ENCODE measurements around the gene ACYP2.

ACYP2 gene

DNA sequence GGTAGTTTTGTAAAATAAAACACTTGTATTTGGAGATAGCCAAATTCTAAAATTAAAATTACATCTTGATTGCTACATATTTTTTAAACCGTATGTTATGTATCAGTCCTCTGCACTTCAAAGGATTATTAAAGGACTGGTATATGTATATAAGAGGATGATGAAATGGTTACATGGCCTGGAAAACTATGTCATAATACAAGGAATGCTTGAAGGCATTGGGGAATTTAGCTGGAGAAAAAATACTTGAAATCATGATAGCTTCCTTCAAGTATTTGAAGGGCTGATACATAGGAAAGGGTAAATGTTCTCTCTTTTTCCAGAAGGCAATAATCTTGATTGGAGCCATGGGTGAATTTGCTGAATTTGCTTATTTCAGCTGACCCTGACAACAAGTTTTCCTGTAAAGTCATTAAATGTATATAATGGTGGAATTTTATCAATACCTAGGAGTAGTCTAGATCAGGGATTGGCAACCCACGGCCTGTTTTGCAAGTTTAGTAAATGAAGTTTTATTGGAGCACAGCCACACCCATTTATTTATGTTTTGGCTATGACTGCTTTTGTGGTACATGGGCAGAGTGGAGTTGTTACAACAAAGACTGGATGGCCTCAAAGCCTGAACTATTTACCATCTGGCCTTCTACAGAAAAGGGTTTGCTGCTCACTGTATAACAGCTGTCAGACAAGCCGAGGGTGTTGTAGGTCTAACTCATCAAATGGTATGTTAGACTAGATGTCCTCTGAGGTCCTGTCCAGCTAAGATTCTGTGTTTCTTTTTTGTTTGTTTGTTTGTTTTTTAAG, 34.4 kb downstream of the ACYP2 start:
- no peak for DNase-seq (ENCODE audit: low read depth in 3 of 3, low spot score in 1 of 3)

DNA sequence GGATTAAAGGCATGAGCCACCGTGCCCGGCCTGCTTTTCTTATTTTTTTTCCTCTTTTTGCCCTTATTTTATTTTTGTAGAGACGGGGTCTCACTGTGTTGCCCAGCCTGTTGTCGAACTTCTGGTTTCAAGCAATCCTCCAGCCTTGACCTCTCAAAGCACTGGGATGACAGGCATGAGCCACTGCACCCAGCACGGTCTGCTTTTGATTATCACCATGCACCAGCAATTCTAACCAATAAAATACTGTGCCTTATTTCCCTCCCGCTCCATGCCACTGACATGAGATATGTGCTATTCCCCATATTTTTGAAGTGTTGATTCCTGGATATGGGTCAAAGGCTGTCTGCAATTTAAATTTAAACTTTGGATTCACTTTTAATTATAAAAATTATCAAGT, 42.9 kb downstream of the ACYP2 start:
- no peak for DNase-seq (ENCODE audit: low read depth in 3 of 3, low spot score in 1 of 3)

DNA sequence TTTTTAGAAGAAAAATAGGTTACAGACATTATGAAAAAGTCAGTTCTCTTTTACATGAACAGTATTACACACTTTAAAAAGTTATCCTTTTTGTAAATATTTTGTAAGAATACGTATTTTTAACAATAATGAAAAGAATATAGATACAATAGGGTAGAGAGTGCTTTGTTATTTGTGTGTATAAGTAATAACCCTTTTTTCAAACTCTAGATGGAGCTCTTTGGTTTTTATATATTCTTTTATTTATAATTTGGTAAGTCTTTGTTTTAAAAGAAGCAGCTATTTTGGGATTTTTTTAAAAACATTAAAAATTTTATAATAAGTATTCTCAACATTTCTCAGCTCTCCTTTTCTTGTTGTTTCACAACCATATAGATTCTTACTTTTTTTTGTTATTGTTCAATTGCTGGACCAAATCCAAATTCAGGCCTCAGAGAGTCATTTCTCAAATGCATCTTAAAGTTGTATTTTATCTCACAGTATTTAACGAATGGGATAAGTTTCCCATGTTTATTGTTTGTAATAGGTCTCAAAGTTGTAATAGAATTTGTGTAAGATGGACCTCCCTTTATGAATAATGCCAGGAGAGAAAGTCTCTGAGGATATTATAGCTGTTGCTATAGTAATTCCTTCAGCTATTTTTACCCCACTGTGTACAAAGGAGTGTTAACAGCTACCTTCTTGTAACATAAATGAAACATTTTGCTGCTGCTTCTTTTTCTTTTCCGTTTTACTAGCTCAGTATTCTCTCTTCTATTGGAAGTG, 46.4 kb downstream of the ACYP2 start:
- DNase-seq (ENCODE audit: low read depth in 3 of 3, low spot score in 1 of 3) = no peak

DNA sequence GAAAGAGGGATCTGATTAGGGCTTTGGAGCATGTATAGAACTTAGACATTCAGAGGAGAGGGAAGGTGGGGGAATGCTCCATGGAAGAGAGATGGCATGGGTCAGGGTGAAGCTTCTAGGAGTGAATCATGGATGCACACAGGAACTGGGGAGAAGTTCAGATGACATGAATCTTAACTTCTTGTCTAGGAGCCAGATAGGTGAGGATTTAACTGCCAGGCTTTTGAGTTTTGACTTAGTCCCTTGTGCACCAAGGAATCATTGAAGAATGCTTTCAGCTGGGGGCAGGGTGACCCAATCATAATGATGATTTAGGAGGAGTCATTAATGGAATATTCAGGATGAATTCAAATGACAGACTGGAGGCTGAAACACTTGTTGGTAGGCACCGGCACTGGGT, 48.7 kb downstream of the ACYP2 start:
- DNase-seq (ENCODE audit: low read depth in 3 of 3, low spot score in 1 of 3) = no peak

DNA sequence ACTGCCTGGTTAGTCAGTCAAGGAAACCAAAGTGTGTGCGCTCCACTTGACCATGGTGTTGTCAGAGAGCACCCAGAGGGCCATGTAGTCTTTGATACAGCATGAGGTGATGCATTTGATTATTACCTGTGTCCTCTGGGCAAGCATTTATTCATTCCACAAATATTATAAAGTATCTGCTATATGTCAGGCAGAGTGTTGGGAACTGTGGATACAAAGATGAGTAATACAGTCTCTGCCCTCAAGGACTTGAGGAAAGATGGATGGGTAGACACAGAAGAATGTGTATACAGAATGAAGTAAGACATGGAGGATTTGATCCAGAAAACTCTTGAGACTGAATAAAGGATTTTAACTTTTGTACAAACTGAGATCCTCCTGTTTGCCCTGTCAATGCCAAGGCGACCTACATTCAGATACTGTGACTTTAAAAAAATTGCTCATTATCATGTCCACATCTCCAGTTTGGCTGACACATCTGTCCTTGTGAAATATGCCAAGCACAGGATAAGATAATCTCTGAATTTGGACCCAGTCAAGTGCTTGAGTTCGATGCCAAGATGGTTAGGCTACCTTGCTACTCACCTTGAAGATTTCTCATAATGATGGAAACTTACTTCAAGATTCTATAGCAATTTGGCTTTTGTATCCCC, 50.8 kb downstream of the ACYP2 start:
- no peak for DNase-seq (ENCODE audit: low read depth in 3 of 3, low spot score in 1 of 3)

DNA sequence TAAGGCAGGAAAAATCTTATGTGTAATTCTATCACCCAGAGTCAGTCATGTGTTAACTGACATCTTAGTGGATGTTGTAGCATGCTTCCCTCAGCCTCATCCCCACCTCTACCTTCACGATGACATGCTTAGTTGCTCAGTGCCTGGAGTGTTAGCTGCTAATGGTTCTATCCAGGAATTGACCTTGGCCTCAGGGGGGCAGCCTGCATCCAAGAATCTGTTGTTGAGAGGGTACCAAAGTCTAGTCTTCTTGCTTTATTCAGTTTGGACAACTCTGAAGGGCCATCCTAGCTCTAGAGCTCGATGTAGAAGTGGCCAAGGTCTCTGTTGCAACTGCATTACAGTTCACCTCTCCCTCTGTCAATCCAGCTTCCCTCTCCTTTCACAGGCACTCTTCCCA, 61.2 kb downstream of the ACYP2 start:
- no peak for DNase-seq (ENCODE audit: low read depth in 3 of 3, low spot score in 1 of 3)

DNA sequence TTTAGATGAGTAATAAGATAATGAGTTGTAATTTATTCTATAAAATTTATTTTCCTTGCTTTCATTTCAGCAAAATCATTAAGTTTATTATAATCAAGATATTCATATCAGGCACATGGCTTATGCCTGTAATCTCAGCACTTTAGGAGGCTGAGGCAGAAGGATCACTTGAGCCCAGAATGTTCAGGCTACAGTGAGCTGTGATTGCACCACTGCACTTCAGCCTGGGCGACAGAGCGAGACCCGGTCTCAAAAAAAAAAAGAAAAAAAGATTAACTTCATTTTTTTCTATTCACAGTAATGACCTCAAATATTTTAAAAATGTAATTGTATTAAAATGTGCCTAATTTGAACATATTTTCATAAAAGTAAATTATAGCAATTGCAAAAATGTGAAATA, 67.9 kb downstream of the ACYP2 start:
- no peak for DNase-seq (ENCODE audit: low read depth in 3 of 3, low spot score in 1 of 3)

DNA sequence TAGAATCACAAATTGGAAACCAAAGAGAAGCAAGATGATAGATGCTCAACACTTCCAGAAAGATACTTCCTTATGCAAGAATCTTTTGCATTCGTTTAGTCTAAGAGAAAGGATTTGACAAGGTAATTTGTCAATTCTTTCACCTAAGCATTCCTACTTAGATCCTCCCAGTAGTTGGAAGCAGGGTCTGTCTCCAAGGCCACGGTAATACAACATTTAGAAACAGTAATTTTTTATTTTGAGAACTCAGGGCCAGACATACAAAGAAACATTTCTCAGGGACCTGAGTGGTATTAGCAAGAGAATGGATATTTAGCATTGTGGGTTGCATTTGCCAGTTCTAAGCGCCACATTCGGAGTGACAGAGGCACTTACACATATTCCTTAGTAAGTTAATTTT, 68.6 kb downstream of the ACYP2 start:
- DNase-seq (ENCODE audit: low read depth in 3 of 3, low spot score in 1 of 3) = no peak

DNA sequence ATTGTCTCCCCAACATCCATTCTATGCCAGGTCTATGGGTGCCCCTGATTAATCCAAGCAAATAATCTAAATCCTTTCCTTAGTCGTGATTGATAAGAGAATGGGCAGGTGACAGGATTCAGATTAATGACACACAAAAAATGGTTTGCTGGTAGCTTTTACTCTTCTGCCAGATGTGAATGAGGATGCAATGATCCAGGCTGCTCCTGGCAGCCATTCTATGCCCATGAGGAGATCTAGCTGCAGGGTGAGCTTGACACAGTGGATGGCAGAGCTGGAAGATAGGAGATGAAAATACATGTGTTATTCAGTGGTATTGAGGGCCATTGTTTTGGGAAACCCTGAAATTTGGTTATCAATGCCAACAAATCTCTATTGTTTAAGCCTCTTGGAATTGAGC, 69.7 kb downstream of the ACYP2 start:
- DNase-seq (ENCODE audit: low read depth in 3 of 3, low spot score in 1 of 3) = no peak

DNA sequence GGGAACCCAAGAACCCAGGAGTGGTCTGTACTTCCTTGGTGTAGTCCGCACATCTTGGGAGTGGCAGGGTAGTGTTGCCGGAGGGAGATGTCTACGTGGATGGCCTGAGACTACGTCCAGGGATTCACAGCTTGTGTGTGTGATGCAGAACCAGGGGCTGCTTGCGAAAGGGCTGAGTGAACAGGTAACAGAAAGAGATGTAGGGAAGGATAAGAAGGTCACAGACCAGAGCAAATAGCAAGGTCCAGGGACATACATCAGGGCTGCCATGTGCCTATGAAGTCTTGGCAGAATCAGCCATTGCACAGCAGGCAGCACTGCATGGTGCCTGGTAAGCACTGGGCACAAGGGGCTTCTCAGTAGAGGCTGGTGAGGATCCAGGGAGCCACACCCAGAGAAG, 71.9 kb downstream of the ACYP2 start:
- DNase-seq (ENCODE audit: low read depth in 3 of 3, low spot score in 1 of 3) = no peak

DNA sequence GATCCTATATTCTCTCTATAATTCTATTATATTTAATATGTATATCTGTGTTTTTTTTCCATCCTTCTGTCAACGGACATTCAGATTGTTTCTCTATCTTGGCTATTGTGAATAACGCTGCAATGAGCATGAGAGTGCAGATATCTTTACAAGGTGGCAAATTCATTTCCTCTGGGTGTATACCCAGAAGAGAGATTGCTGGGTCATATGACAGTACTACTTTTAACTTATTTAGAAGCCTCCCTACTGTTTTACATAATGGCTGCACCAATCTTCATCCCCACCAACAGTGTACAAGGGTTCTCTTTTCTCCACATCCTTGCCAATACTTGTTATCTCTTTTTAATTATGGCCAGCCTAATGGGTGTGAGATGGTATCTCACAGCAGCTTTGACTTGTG, 74.1 kb downstream of the ACYP2 start:
- no peak for DNase-seq (ENCODE audit: low read depth in 3 of 3, low spot score in 1 of 3)

DNA sequence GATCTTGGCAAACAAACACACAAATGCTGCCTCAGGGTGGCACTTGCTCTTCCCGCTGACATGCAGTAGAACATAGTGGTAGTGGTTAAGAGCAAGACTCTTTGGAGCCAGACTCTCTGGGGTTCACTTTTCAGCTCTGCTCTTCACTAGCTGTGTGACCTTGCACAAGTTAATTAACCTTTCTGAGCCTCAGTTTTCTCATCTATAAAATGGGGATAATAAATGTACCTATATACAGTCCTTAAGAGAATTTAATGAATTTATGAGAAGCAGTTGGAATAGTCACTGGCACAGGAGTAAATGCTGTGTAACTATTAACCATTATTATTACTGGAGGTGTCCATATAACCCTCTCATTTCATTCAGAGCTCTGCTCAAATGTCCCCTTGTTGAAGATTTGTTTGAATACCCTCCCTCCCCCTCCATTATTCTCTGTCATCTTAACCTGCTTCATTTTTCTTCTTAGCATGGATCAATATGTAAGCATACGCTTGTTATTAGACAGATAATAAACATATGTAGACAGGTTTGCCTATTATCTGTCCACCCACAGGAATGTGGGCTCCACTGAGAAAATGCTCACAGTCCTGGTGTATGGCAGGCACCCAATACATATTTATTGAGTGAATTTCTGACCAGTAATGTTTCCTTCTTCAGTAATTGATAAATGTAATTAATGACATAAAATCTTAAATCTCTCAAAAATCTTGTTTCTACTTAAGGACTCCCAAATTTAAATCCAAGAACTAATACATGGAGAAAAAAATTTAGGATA, 76.1 kb downstream of the ACYP2 start:
- no peak for DNase-seq (ENCODE audit: low read depth in 3 of 3, low spot score in 1 of 3)

DNA sequence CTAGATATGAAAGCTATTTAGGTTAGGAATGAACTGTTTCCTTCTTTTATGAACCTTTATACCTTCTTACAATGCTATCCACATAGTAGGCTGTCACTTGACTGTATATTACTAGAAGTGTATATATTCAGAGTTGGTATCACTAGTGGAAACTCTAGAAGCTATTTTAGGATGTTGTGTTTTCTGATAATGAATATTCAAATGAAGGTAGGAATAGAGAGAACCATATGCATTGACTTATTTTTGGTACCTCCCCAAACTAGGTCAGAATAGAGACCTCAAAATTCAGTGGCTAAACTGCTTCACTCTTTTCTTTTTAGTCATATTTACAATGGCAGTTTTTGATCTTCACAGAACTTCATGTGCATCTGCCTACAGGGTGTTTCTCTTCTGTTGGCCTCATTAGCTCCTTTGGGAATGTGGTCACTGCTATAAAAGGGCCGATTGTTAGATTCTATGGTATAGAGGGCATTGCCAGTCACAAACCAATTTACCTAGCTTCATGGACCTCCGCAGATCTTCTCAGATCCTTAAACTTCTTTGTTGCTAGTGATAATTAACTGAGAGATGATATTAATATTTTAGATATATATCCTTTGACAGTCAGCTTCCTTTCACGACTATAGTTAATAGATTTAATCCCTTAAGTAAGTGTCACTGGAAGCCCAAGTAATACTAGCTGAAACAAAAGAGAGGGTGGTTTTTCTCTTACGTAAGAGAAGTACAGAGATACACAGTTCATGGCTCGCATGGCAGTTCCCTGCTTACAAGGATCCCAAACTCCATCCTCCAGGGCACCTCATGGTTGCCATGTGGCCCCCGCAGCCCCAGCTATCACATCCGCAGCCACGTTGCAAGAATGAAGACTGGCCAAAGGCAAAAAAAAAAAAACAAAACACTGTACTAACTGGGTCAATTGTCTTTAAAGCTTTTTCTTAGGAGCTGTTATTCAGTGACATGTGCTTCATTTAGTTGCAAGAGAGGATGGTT, 79.6 kb downstream of the ACYP2 start:
- no peak for DNase-seq (ENCODE audit: low read depth in 3 of 3, low spot score in 1 of 3)

DNA sequence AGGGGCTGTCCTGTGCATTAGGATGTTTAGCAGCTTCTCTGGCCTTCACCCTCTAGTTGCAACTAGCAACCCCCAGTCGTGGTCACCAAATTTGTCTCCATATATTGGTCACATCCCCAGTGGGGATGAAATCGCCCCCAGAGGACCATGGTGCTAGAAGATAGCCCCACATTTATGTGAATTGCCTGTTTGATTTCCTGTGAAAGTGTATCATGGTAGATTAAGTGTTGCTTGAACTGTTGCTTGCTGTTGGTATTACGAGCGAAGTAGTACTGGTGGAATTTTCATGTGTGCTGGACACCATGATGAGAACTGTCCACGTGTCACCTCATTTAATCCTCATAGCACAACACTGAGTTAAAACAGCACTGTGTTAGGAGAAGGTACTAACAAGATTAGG, 81.2 kb downstream of the ACYP2 start:
- DNase-seq (ENCODE audit: low read depth in 3 of 3, low spot score in 1 of 3) = no peak

DNA sequence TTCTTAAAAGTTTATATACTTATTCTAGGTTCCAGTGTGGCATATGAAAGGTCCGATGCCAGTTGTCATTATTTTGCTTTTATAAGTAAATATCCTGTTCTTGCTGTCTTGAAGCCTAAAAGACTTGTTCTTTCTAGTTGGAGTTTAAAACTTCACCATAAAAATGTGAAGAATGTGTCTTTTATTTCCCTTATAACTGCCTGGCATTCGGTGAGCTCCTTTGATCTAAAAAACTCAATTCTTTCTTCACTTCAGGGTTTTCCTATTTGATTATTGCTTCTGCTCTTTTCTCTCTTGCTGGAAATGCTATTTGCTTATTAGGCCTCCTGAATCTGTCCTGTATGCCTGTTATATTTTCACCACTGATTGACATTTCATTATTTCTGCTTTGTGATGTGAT, 89.1 kb downstream of the ACYP2 start:
- DNase-seq (ENCODE audit: low read depth in 3 of 3, low spot score in 1 of 3) = no peak

DNA sequence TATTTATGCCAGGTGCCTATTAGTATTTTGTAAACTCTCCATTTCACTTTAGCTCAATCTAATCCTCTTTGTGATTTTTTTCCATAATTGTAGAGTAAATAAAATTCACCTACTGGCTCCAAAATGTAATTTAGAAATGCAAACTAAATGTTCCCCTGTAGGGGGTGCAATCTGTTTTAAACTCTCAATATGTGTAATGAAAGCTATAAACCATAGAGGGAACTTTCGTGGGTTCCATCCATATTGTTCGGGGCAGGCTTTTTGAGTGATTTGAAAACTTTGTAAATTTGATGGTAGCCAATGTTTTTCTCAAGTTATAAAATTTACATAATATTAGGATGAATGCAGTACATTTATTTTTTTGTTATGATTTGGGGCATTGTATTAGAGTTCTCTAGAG, 91.2 kb downstream of the ACYP2 start:
- no peak for DNase-seq (ENCODE audit: low read depth in 3 of 3, low spot score in 1 of 3)

DNA sequence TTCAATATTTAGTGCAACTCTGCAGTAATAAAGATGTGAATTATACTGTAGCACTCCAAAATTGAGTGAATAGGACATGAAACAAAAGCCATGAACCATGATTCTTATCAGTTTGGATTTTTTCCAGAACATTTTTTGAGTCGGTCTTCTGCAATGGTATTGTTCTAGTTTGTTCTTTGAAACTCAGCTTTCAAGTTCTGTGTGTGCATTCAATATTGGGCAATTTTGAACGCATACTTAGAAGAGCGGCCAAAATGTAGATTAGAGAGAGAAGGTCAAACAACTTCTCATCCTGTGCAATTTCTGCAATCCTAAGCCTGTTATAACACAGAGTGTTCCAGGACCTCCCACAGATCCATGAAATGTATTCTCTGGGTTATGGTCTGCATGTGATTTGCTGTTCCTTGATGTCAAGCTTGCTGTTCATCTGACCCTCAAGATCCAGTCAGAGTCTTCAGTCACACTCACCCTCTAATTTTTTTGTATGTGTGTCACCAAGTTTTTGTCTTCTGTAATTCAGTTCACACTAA, 92.3 kb downstream of the ACYP2 start:
- DNase-seq (ENCODE audit: low read depth in 3 of 3, low spot score in 1 of 3) = no peak

DNA sequence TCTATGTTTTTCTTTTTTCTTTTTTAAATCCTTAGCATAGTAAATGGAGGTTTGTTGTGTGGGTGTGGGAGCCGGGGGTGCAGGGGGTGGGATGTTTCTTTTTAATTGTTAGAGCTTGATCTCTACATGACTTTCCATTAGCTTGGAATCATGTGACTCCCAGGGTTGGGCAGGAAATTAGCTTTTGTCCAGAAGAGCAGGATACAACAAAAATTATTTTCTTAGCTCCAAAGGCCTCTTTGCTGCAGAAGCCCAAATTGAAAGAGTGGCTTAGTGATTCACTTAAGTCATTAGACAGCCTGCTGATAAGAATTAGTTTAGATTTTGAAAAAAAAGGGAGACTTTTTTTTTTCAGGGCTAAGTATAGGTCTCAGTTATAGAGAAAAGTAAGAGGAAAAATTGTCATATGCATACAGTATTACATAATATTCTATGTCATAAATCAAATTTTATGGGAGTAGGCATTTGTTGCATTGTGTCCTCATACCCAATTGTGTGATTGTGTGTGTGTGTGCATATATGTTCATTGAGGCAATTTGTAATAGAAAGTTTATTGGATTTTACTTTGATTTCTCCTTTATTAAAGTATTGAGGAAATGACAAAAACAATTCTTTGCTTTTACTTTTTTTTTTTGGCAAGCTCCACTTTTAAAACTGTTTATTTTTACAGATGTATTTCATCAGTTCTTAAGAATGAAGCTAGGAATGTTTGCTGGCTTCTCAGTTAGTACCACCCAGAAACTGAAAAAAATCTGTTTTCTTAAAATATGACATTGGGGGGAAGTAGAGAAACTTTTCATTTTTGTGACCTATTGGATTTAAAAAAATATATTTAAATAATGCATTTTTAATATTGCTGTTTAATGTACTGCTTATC, 93.2 kb downstream of the ACYP2 start:
- DNase-seq (ENCODE audit: low read depth in 3 of 3, low spot score in 1 of 3) = no peak

DNA sequence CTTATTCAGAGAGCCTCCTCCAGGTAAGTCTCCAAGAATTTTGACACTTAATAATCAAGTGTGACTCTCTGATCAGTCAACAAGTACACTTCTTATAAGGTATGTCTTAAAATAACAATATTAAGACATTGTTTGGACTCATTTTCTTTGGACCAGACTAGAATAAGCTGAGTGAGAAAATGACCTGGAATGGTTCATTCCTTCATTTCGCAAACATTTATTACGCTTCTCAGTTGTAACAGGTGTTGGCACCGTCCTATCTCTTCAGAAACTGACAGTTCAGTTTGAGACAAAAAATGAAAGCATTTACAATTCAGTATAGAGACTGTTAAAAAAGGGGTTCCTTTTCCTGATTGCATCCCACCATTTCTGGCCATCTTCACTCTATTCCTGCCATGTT, 94.0 kb downstream of the ACYP2 start:
- no peak for DNase-seq (ENCODE audit: low read depth in 3 of 3, low spot score in 1 of 3)

All from stimulated activated CD4-positive, alpha-beta T cell treated with anti-CD3 and anti-CD28 coated beads, TNF-alpha, amount 100 ng/mL, for 1 hour (primary cell).